Measurements from ENCODE around the gene TRAF7. TPM values are rescaled to one million over a fixed set of nuclear protein-coding genes. Genes with fewer than 3 reads are reported as not detected.

Gene TRAF7
- total RNA-seq, 1 donor from 2014 or later = 190 TPM

DNA sequence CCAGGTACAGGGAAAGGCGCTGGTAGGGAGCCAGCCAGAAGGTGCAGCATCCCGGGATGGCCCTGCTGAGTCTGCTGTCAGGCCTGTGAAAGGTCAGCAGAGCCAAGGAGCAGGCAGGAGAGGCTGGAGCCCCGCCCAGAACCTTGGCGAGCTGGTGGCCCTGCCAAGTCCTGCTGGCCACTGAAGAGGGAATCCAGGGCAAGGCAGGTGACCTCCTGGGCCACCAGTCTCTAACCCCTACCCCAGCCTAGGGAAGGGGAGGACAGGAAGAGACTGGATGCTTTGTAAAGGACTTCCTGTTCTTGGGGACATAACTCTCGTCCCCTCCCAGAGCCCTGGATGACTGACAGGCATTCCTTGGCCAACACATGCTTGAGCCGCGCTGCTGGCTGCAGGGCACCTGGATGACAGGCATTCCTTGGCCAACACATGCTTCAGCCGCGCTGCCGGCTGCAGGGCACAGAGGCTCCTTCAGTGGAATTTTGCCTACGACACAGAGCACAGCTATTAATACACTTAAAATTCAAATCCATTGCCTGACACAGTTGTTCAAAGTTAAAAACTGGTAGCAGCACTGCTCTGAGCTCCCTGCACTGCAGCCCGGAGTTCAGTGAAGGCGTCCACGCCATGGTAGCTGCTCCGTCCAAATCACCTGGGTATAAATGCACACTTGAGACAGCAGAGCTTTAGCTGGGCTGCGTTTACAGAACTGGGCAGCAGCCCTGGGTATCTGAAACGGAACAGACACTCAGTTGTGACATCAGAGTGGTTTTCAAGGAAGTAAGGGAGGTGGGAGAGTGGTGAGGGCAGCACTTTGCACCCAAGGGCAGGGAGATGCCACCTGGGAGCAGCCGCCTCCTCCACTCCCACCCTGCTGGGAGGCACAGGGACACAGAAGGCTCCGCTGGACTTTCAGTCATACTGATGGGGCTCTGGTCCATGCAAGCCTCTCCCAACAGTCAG, 57.1 kb downstream of the TRAF7 start:
- peaks cover 22% of the 10 kb centered on the region for H3K4me1 Mint-ChIP-seq (ENCODE audit: unreplicated experiment)
- H3K27me3 Mint-ChIP-seq (ENCODE audit: unreplicated experiment) = peaks cover 11% of the 10 kb centered on the region
- TF ChIP-seq, protein P1, sequence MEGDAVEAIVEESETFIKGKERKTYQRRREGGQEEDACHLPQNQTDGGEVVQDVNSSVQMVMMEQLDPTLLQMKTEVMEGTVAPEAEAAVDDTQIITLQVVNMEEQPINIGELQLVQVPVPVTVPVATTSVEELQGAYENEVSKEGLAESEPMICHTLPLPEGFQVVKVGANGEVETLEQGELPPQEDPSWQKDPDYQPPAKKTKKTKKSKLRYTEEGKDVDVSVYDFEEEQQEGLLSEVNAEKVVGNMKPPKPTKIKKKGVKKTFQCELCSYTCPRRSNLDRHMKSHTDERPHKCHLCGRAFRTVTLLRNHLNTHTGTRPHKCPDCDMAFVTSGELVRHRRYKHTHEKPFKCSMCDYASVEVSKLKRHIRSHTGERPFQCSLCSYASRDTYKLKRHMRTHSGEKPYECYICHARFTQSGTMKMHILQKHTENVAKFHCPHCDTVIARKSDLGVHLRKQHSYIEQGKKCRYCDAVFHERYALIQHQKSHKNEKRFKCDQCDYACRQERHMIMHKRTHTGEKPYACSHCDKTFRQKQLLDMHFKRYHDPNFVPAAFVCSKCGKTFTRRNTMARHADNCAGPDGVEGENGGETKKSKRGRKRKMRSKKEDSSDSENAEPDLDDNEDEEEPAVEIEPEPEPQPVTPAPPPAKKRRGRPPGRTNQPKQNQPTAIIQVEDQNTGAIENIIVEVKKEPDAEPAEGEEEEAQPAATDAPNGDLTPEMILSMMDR (IDR thresholded peaks at IDR 0.05; ENCODE audit: unreplicated experiment) = no peak
- peaks cover 2% of the 10 kb centered on the region for H3K36me3 Mint-ChIP-seq (ENCODE audit: low read depth, unreplicated experiment)
- DNase-seq (ENCODE audit: low spot score) = no peak
- peak overlapping the region; percentile 87 for H3K4me3 Mint-ChIP-seq (ENCODE audit: unreplicated experiment)
- peak overlapping the region; percentile 67 for H3K27ac Mint-ChIP-seq (ENCODE audit: unreplicated experiment)
- H3K9me3 Mint-ChIP-seq (ENCODE audit: unreplicated experiment) = no peaks in the 10 kb centered on the region

- peaks cover 10% of the 10 kb centered on the region for H3K27me3 Mint-ChIP-seq (ENCODE audit: unreplicated experiment)
- TF ChIP-seq, protein P1 (IDR thresholded peaks at IDR 0.05; ENCODE audit: unreplicated experiment) = no peak
- peak overlapping the region; percentile 75 for H3K27ac Mint-ChIP-seq (ENCODE audit: unreplicated experiment)
Measured at GRCh38 chr16:2213817-2214718, 58.5 kb downstream of the TRAF7 start.

DNA sequence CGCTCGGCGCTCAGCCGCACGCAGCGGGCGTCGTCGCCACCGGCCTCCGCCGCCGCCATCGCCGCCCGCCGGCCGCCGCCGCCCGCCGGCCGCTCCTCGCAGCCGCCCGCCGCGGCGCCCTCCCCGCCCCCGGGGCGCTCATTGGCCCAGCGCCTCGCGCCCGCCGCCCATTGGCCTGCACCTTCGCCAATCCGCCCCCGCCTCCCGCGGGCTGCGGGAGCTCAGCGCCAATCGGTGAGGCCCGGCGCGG, 59.1 kb downstream of the TRAF7 start, which contains the start of gene PGP:
Gene PGP, minus strand, starts transcription at position 122 of the 250 bp plus-strand sequence. Its CDS starts 63 bp downstream, at position 59.
- Mint-ChIP-seq H3K36me3 (ENCODE audit: low read depth, unreplicated experiment) (no peaks in the 10 kb centered on the region), H3K4me3 (ENCODE audit: unreplicated experiment) (peak within 1 kb of the TSS; percentile 93), H3K27ac (ENCODE audit: unreplicated experiment) (peak within 1 kb of the TSS; percentile 91), H3K4me1 (ENCODE audit: unreplicated experiment) (peaks cover 25% of the 10 kb centered on the region), H3K9me3 (ENCODE audit: unreplicated experiment) (no peaks in the 10 kb centered on the region), H3K27me3 (ENCODE audit: unreplicated experiment) (peaks cover 10% of the 10 kb centered on the region)
- TF ChIP-seq, protein P1 (IDR thresholded peaks at IDR 0.05; ENCODE audit: unreplicated experiment) = no peak
- DNase-seq (ENCODE audit: low spot score) = no peak

More at GRCh38 chr16:2213817-2214718, 58.5 kb downstream of the TRAF7 start:
- Mint-ChIP-seq H3K9me3 (ENCODE audit: unreplicated experiment) (no peaks in the 10 kb centered on the region), H3K36me3 (ENCODE audit: low read depth, unreplicated experiment) (no peaks in the 10 kb centered on the region), H3K4me1 (ENCODE audit: unreplicated experiment) (peaks cover 25% of the 10 kb centered on the region), H3K4me3 (ENCODE audit: unreplicated experiment) (peak overlapping the region; percentile 87)
- DNase-seq (ENCODE audit: low spot score) = no peak

DNA sequence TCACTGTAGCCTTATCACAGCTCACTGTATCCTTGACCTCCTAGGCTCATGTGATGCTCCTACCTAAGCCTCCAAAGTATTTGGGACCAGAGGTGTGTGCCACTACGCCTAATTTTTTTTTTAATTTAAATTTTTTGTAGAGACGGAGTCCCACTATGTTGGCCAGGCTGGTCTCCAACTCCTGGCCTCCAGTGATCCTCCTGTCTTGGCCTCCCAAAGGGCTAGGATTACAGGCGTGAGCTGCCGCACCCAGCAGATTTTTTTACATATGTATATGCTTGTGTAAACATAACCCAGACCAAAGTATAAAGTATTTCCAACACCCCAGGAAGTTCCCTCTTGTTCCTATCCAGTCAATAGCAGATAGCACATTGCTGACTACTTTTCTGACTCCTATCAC, 60.7 kb downstream of the TRAF7 start:
- peak overlapping the region; percentile 42 for H3K4me3 Mint-ChIP-seq (ENCODE audit: unreplicated experiment)
- DNase-seq (ENCODE audit: low spot score) = no peak
- H3K27ac Mint-ChIP-seq (ENCODE audit: unreplicated experiment) = peak overlapping the region; percentile 36
- peaks cover 10% of the 10 kb centered on the region for H3K27me3 Mint-ChIP-seq (ENCODE audit: unreplicated experiment)
- no peaks in the 10 kb centered on the region for H3K9me3 Mint-ChIP-seq (ENCODE audit: unreplicated experiment)
- TF ChIP-seq, protein P1 (IDR thresholded peaks at IDR 0.05; ENCODE audit: unreplicated experiment) = no peak
- peaks cover 25% of the 10 kb centered on the region for H3K4me1 Mint-ChIP-seq (ENCODE audit: unreplicated experiment)
- no peaks in the 10 kb centered on the region for H3K36me3 Mint-ChIP-seq (ENCODE audit: low read depth, unreplicated experiment)

Data from endothelial cell (in vitro differentiated cells).